ENCODE measurements around the gene ALPL. TPM values are rescaled to one million over a fixed set of nuclear protein-coding genes. Genes with fewer than 3 reads are reported as not detected.

ALPL gene
- total and polyA plus RNA-seq, 2 of the 4 experiments (the other 2 are of a cell fraction) = 0.54 to 2.2 TPM

GRCh38 chr1:21560916-21561638, 51.9 kb downstream of the ALPL start:
- no peak overlapping the region for H4K5ac ChIP-seq (ENCODE audit: low read depth, low read length)
- no peak overlapping the region for H3K14ac ChIP-seq (replicated peaks; ENCODE audit: low read depth, low read length)
- ChIA-PET CTCF (no interaction called here), POLR2A (ENCODE audit: unreplicated experiment) (no interaction called here)
- dilution Hi-C loops (cut with HindIII; ENCODE audit: low sequenced_read_pairs, unreplicated experiment) = no loop called here
- H2AK9ac ChIP-seq (replicated peaks; ENCODE audit: low read depth, low read length, poor library complexity) = peak overlapping the region; percentile 25
- H3K56ac ChIP-seq (ENCODE audit: extremely low read depth, insufficient read depth, low read length) = no peak overlapping the region
- no TSS peak for BruUV-seq (replicated peaks)
- WGBS, 2 experiments (ENCODE audit: extremely low coverage in 2 of 2, insufficient read length in 1 of 2) = 86% methylated on average over 7 of the region's 12 CpGs; no CpG with 5 or more reads in 1 of the 2 experiments
- H3K79me1 ChIP-seq (ENCODE audit: low read depth in 1 of 2, low read length in 2 of 2) = no peaks in the 10 kb centered on the region
- no peak overlapping the region for H4K91ac ChIP-seq (ENCODE audit: insufficient read depth, low read depth, low read length)
- intact Hi-C loops (cut with micrococcal nuclease) = no loop called here
- no peaks in the 10 kb centered on the region; the same call in 1 of the 2 replicates for H3K4me1 ChIP-seq (ENCODE audit: control insufficient read depth, insufficient read depth, low read length)
- no peak overlapping the region for H3K18ac ChIP-seq (ENCODE audit: low read depth, low read length)
- TF ChIP-seq MXI1 (IDR thresholded peaks at IDR 0.05; ENCODE audit: borderline replicate concordance, low read depth, low read length) (no peak), RFX5 (IDR thresholded peaks at IDR 0.05; ENCODE audit: low read depth, low read length) (no peak), RCOR1 (IDR thresholded peaks at IDR 0.05; ENCODE audit: insufficient replicate concordance, low read length) (no peak), CEBPB (IDR thresholded peaks at IDR 0.05; ENCODE audit: low read depth, low read length) (no peak), FOS (IDR thresholded peaks at IDR 0.05; ENCODE audit: low read depth, low read length) (no peak), POLR2A (IDR thresholded peaks at IDR 0.05; ENCODE audit: low read depth, low read length) (no peak), ELK1 (IDR thresholded peaks at IDR 0.05; ENCODE audit: borderline replicate concordance, low read depth, low read length) (no peak)
- H3K27ac ChIP-seq (ENCODE audit: insufficient read depth, low read length) = no peak overlapping the region
- H3K4ac ChIP-seq (ENCODE audit: low read depth, low read length) = no peak overlapping the region
- no peak overlapping the region for H2BK120ac ChIP-seq (ENCODE audit: low read depth, low read length)
- H3K4me2 ChIP-seq (ENCODE audit: low read depth, low read length) = no peak overlapping the region
- no peak overlapping the region for H3K9ac ChIP-seq (ENCODE audit: low read depth, low read length)
- no peak overlapping the region for H2BK20ac ChIP-seq (ENCODE audit: low read depth, low read length)
- H3K36me3 ChIP-seq (ENCODE audit: control insufficient read depth, insufficient read depth, low read length) = no peaks in the 10 kb centered on the region
- H2BK5ac ChIP-seq (ENCODE audit: low read depth, low read length, poor library complexity, severe bottlenecking) = no peak overlapping the region
- no peaks in the 10 kb centered on the region for H3K9me1 ChIP-seq (ENCODE audit: insufficient read depth, low read length)
- no peak overlapping the region for H3K4me3 ChIP-seq (ENCODE audit: insufficient read depth, low read depth, low read length)
- H2AFZ ChIP-seq (replicated peaks; ENCODE audit: low read length, poor library complexity) = no peak overlapping the region
- H4K8ac ChIP-seq (ENCODE audit: low read depth in 2 of 2, low read length in 2 of 2) = no peak overlapping the region
- 0 out of 2 replicates have a peak, but pooled peaks cover 2% of the 10 kb centered on the region for H3K27me3 ChIP-seq (ENCODE audit: control insufficient read depth, insufficient read depth, low read length)
- no peak overlapping the region for H3K23ac ChIP-seq (ENCODE audit: low read depth, low read length)
- no peak overlapping the region for H2BK15ac ChIP-seq (ENCODE audit: low read depth, low read length)
- DNase-seq (no peak), ATAC-seq (ENCODE audit: low read depth) (no peak)
- no peaks in the 10 kb centered on the region for H4K20me1 ChIP-seq (ENCODE audit: insufficient read depth, low read length)
- in situ Hi-C loops (cut with MboI; ENCODE audit: low sequenced_read_pairs) = no loop called here
- no peaks in the 10 kb centered on the region for H3K9me3 ChIP-seq (ENCODE audit: control insufficient read depth, insufficient read depth, low read length)
- peak overlapping the region; percentile 37; the same call in 1 of the 2 replicates for H2AK5ac ChIP-seq (ENCODE audit: low read depth, low read length)

Measured in IMR-90 (cell line).